Astrocyte (in vitro differentiated cells and primary cell): ENCODE results near the gene GOLGA5. TPM values are rescaled to one million over a fixed set of nuclear protein-coding genes. Genes with fewer than 3 reads are reported as not detected.
A peak's percentile ranks its signal among the peaks of the same experiment; 100 is the strongest.
"Not testable (repeated sequence)": the region's sequence is repeated elsewhere in the genome, so short reads cannot be mapped to it uniquely, and the experiment has no call there.

Source experiments
- DNase-seq: peaks from one replicate; pipeline ENCODE4 v3.0.0-alpha.2; 2010; ENCODE audit warnings: low read depth
- FAIRE-seq: peaks from 2 replicates; lab custom pipeline; 2011; peaks lifted over from hg19 to GRCh38; lab: Jason Lieb, UNC
- H2AFZ ChIP-seq: 2 replicates; pipeline ENCODE4 v1.6.0; 2012; ENCODE audit warnings: low read depth, low read length, inconsistent platforms
- H3K27ac ChIP-seq: 2 replicates; pipeline ENCODE4 v1.5.1; 2011; ENCODE audit warnings: low read depth, low read length, inconsistent platforms
- H3K27me3 ChIP-seq: 2 replicates; pipeline ENCODE4 v1.6.0; 2011; ENCODE audit warnings: low read length, inconsistent platforms; ENCODE audit not compliant: insufficient read depth
- H3K36me3 ChIP-seq: 2 replicates; pipeline ENCODE4 v1.5.1; 2011; ENCODE audit warnings: low read length, inconsistent platforms; ENCODE audit not compliant: insufficient read depth
- H3K4me1 ChIP-seq: 2 replicates; pipeline ENCODE4 v1.5.1; 2011; ENCODE audit warnings: low read length, inconsistent platforms; ENCODE audit not compliant: insufficient read depth
- H3K4me2 ChIP-seq: 2 replicates; pipeline ENCODE4 v1.6.0; 2012; ENCODE audit warnings: low read length, inconsistent platforms
- H3K4me3 ChIP-seq: 2 replicates; pipeline ENCODE4 v1.5.1; 2011; ENCODE audit warnings: low read depth, mild to moderate bottlenecking, low read length, inconsistent platforms; ENCODE audit not compliant: insufficient read depth
- H3K79me2 ChIP-seq: 2 replicates; pipeline ENCODE4 v1.6.0; 2012; ENCODE audit warnings: mild to moderate bottlenecking, low read length, inconsistent platforms; ENCODE audit not compliant: insufficient read depth
- H3K9ac ChIP-seq: 2 replicates; pipeline ENCODE4 v1.6.0; 2012; ENCODE audit warnings: mild to moderate bottlenecking, low read length, inconsistent platforms
- H3K9me3 ChIP-seq: 2 replicates; pipeline ENCODE4 v1.5.1; 2012; ENCODE audit warnings: low read depth, mild to moderate bottlenecking, low read length, inconsistent platforms; ENCODE audit not compliant: insufficient read depth
- H4K20me1 ChIP-seq: 2 replicates; pipeline ENCODE4 v1.6.0; 2012; ENCODE audit warnings: low read length, inconsistent platforms; ENCODE audit not compliant: insufficient read depth
- H3K27ac Mint-ChIP-seq: one replicate; pipeline ENCODE4 v1.8.0; 2021; ENCODE audit warnings: mild to moderate bottlenecking, mixed read lengths; ENCODE audit not compliant: unreplicated experiment
- H3K27me3 Mint-ChIP-seq: one replicate; pipeline ENCODE4 v1.8.0; 2021; ENCODE audit warnings: low read depth, mixed read lengths; ENCODE audit not compliant: unreplicated experiment
- H3K36me3 Mint-ChIP-seq: one replicate; pipeline ENCODE4 v1.8.0; 2021; ENCODE audit warnings: low read depth, mixed read lengths; ENCODE audit not compliant: unreplicated experiment
- H3K4me1 Mint-ChIP-seq: one replicate; pipeline ENCODE4 v1.8.0; 2021; ENCODE audit warnings: low read depth, mixed read lengths; ENCODE audit not compliant: unreplicated experiment
- H3K4me3 Mint-ChIP-seq: one replicate; pipeline ENCODE4 v1.8.0; 2021; ENCODE audit warnings: mild to moderate bottlenecking, moderate library complexity, mixed read lengths; ENCODE audit not compliant: unreplicated experiment
- H3K9me3 Mint-ChIP-seq: one replicate; pipeline ENCODE4 v1.8.0; 2021; ENCODE audit warnings: mild to moderate bottlenecking, mixed read lengths; ENCODE audit not compliant: unreplicated experiment
- CTCF ChIP-seq: IDR thresholded peaks from 2 replicates; pipeline ENCODE4 v1.5.1; 2011; ENCODE audit warnings: low read depth, mild to moderate bottlenecking, inconsistent platforms, low read length, moderate library complexity; ENCODE audit not compliant: insufficient read depth
- EZH2 ChIP-seq: IDR thresholded peaks from 2 replicates; pipeline ENCODE4 v1.6.1; 2012; ENCODE audit warnings: mild to moderate bottlenecking, low read length, inconsistent platforms; ENCODE audit not compliant: insufficient read depth
- total RNA-seq: library from RNA; stranded (reverse); gene quantifications from 2 replicates; pipeline ENCODE4 v1.2.1, GENCODE V29; 2021

The GOLGA5 gene
- total RNA-seq, 1 donor from 2014 or later, result 43.1 TPM

GRCh38 chr14:92768236-92768635, 25.9 kb upstream of the GOLGA5 start:
- H3K27ac Mint-ChIP-seq, H3K27ac ChIP-seq, H4K20me1 ChIP-seq, FAIRE-seq, H3K9me3 ChIP-seq, H3K4me3 Mint-ChIP-seq, H3K79me2 ChIP-seq, H3K4me1 Mint-ChIP-seq, H3K4me2 ChIP-seq, H3K9ac ChIP-seq, H3K36me3 Mint-ChIP-seq, H2AFZ ChIP-seq, H3K4me1 ChIP-seq, H3K27me3 ChIP-seq, H3K27me3 Mint-ChIP-seq, H3K4me3 ChIP-seq, H3K36me3 ChIP-seq, H3K9me3 Mint-ChIP-seq: not testable (repeated sequence)
- peak; percentile 80 for DNase-seq

- no peaks in the 10 kb centered on the region for H3K36me3 ChIP-seq
- no peaks in the 10 kb centered on the region for H3K79me2 ChIP-seq
- no peak overlapping the region for H3K4me3 Mint-ChIP-seq
- TF ChIP-seq EZH2, result no peak
- TF ChIP-seq CTCF, result no peak
- H3K9me3 Mint-ChIP-seq, result no peaks in the 10 kb centered on the region
- H3K36me3 Mint-ChIP-seq, result no peaks in the 10 kb centered on the region
- H3K4me3 ChIP-seq, result no peak overlapping the region
- no peak overlapping the region for H3K27ac Mint-ChIP-seq
- H2AFZ ChIP-seq, result no peak overlapping the region
- no peaks in the 10 kb centered on the region for H3K4me1 Mint-ChIP-seq
- peaks cover 2% of the 10 kb centered on the region for H3K27me3 Mint-ChIP-seq
- no peak overlapping the region for H3K4me2 ChIP-seq
- H3K4me1 ChIP-seq, result no peaks in the 10 kb centered on the region
- no peak overlapping the region for H3K27ac ChIP-seq
- FAIRE-seq (no peak), DNase-seq (no peak)
- H4K20me1 ChIP-seq, result no peaks in the 10 kb centered on the region
- peaks cover 2% of the 10 kb centered on the region for H3K27me3 ChIP-seq
- no peaks in the 10 kb centered on the region for H3K9me3 ChIP-seq
- H3K9ac ChIP-seq, result no peak overlapping the region
These were observed 25.3 kb upstream of the GOLGA5 start for GRCh38 chr14:92768795-92769194.

- Histone ChIP-seq H2AFZ (no peak overlapping the region), H4K20me1 (no peaks in the 10 kb centered on the region), H3K4me3 (no peak overlapping the region), H3K9me3 (no peaks in the 10 kb centered on the region), H3K36me3 (no peaks in the 10 kb centered on the region), H3K4me2 (no peak overlapping the region), H3K4me1 (no peaks in the 10 kb centered on the region), H3K27ac (no peak overlapping the region), H3K9ac (no peak overlapping the region), H3K79me2 (no peaks in the 10 kb centered on the region), H3K27me3 (peaks cover 2% of the 10 kb centered on the region)
- H3K27ac Mint-ChIP-seq, result no peak overlapping the region
- FAIRE-seq, result no peak
- H3K9me3 Mint-ChIP-seq, result no peaks in the 10 kb centered on the region
- TF ChIP-seq EZH2 (no peak), CTCF (no peak)
- DNase-seq, result no peak
- H3K27me3 Mint-ChIP-seq, result peaks cover 4% of the 10 kb centered on the region
- H3K4me1 Mint-ChIP-seq, result no peaks in the 10 kb centered on the region
- no peaks in the 10 kb centered on the region for H3K36me3 Mint-ChIP-seq
- H3K4me3 Mint-ChIP-seq, result no peak overlapping the region
These were observed 23.6 kb upstream of the GOLGA5 start for GRCh38 chr14:92770484-92770883.
